Stomach (tissue), 9 donors: ENCODE results near the gene FGD1. TPM values are rescaled to one million over a fixed set of nuclear protein-coding genes. Genes with fewer than 3 reads are reported as not detected.

ENCODE experiments used
- DNase-seq, 2 donors: peaks; one replicate each; pipeline versions ENCODE4 v3.0.0 to v3.0.0-alpha.2; 2013 to 2019
- H3K27ac ChIP-seq, 5 donors: fragments of 200-600 bp in 4 of 5; sonication (generic) in 4 of 5; one replicate each; pipeline ENCODE4 v1.5.1; 2013 to 2019; ENCODE audit warnings: mild to moderate bottlenecking in 1 of 5, moderate library complexity in 1 of 5
- H3K27me3 ChIP-seq, 3 donors: fragments of 200-600 bp; sonication (generic); one replicate each; pipeline ENCODE4 v1.5.1; 2017 to 2019; ENCODE audit warnings: mixed run types in 1 of 3
- H3K36me3 ChIP-seq, 4 donors: fragments of 200-600 bp; sonication (generic); 1 replicate in 3 of 4; 2 replicates in 1 of 4; pipeline ENCODE4 v1.5.1; 2016 to 2019
- H3K4me1 ChIP-seq, 4 donors: fragments of 200-600 bp; sonication (generic); one replicate each; pipeline ENCODE4 v1.5.1; 2016 to 2019
- H3K4me3 ChIP-seq, 4 donors: fragments of 200-600 bp; sonication (generic) in 3 of 4; one replicate each; pipeline ENCODE4 v1.5.1; 2016 to 2019; ENCODE audit warnings: mild to moderate bottlenecking in 1 of 4
- H3K9me3 ChIP-seq, 4 donors: fragments of 200-600 bp; sonication (generic); one replicate each; pipeline ENCODE4 v1.5.1; 2016 to 2019
- CTCF ChIP-seq, 7 experiments: fragments of 450-650 bp in 4 of 7; fragments of 200-600 bp in 3 of 7; sonication (generic) in 3 of 7; IDR thresholded peaks; one replicate each; pipeline ENCODE4 v1.5.1; 2016 to 2019; ENCODE audit warnings: antibody characterized with exemption in 7 of 7, control low read depth in 2 of 7, mild to moderate bottlenecking in 1 of 7
- EP300 ChIP-seq: sonication (generic); formaldehyde crosslinking; IDR thresholded peaks from one replicate; pipeline ENCODE4 v1.6.1; 2017; ENCODE audit warnings: antibody characterized with exemption
- POLR2A ChIP-seq, 4 donors: fragments of 450-650 bp; IDR thresholded peaks; one replicate each; pipeline ENCODE4 v1.6.1; 2016; ENCODE audit warnings: antibody characterized with exemption in 4 of 4, control low read depth in 2 of 4, mild to moderate bottlenecking in 1 of 4, moderate library complexity in 1 of 4
- POLR2AphosphoS5 ChIP-seq, 3 donors: sonication (generic); formaldehyde crosslinking; IDR thresholded peaks; one replicate each; pipeline ENCODE4 v1.6.1; 2016; ENCODE audit warnings: antibody characterized with exemption in 3 of 3
- WGBS, 5 donors: extraction: QIAGEN DNeasy Blood & Tissue Kit in 3 of 5; methylation state at CpG; one replicate each; pipeline versions ENCODE4 v1.1.5 to v1.1.7; 2013 to 2018; 5-methylcytosine and 5-hydroxymethylcytosine counted together
- intact Hi-C: fragments of 100-400 bp; cut with DNase I; formaldehyde crosslinking; loops from one replicate; pipeline ENCODE4 v1.15.1; 2023; ENCODE audit warnings: low total_unique reads
- polyA plus RNA-seq, 3 donors: library from polyadenylated mRNA; stranded (reverse); fragments of 200-250 nt; gene quantifications; one replicate each; pipeline ENCODE4 v1.2.3, GENCODE V29; 2013
- total RNA-seq, 5 donors: library from RNA; depleted of rRNA; stranded (reverse); fragments of >200 nt; gene quantifications; one replicate each; pipeline versions ENCODE4 v1.1.0 to v1.2.3, GENCODE V29; 2014 to 2016
- donor health status: healthy with polysubstance abuse.
- donor health status: Bipolar disorder and iron deficiency.
- donor health status: healthy.

Gene FGD1
- total and polyA plus RNA-seq, 8 donors = 0.76 to 15.9 (median 3.1) TPM; not detected in 1

GRCh38 chrX:54479136-54480111 lies 16.6 kb downstream of the FGD1 start:
- Histone ChIP-seq H3K4me1 (peaks cover 0 to 30% (median 14%) of the 10 kb centered on the region in 4 donors), H3K27me3 (peaks cover 0 to under 1% (median 0%) of the 10 kb centered on the region in 3 donors), H3K27ac (no peak overlapping the region), H3K36me3 (no peaks in the 10 kb centered on the region), H3K9me3 (no peaks in the 10 kb centered on the region), H3K4me3 (no peak overlapping the region)
- intact Hi-C loops = no loop called here
- 28 to 47% (median 44%) methylated on average over 9 of the region's 9 CpGs for WGBS, 5 donors
- DNase-seq = peak in 1 of 2 donors; percentile 20
- TF ChIP-seq POLR2AphosphoS5 (IDR thresholded peaks at IDR 0.05) (no peak), POLR2A (IDR thresholded peaks at IDR 0.05) (no peak), EP300 (no peak), CTCF (IDR thresholded peaks at IDR 0.05) (no peak)

GRCh38 chrX:54473993-54474859 lies 21.8 kb downstream of the FGD1 start:
- Histone ChIP-seq H3K4me3 (no peak overlapping the region), H3K36me3 (peaks cover 0 to 11% (median 5%) of the 10 kb centered on the region in 4 donors), H3K4me1 (peaks cover 0 to 4% (median 0%) of the 10 kb centered on the region in 4 donors), H3K27ac (no peak overlapping the region), H3K9me3 (no peaks in the 10 kb centered on the region), H3K27me3 (peaks cover 0 to 3% (median 0%) of the 10 kb centered on the region in 3 donors)
- intact Hi-C loops = no loop called here
- no peak for DNase-seq
- WGBS, 5 donors = 70 to 93% (median 87%) methylated on average over 5 to 10 of the region's 10 CpGs
- TF ChIP-seq POLR2AphosphoS5 (IDR thresholded peaks at IDR 0.05) (no peak), EP300 (no peak), CTCF (IDR thresholded peaks at IDR 0.05) (no peak), POLR2A (IDR thresholded peaks at IDR 0.05) (no peak)

- no peak overlapping the region for H3K27ac ChIP-seq
- intact Hi-C loops = no loop called here
- 86 to 97% (median 90%) methylated on average over 5 to 21 of the region's 21 CpGs for WGBS, 5 donors
- no peak overlapping the region for H3K4me3 ChIP-seq
- H3K27me3 ChIP-seq = peaks cover 0 to 3% (median 0%) of the 10 kb centered on the region in 3 donors
- no peak for DNase-seq
- H3K9me3 ChIP-seq = no peaks in the 10 kb centered on the region
- no peaks in the 10 kb centered on the region for H3K4me1 ChIP-seq
- no peak for TF ChIP-seq EP300
- TF ChIP-seq POLR2A (IDR thresholded peaks at IDR 0.05) = no peak
- TF ChIP-seq CTCF (IDR thresholded peaks at IDR 0.05) = no peak
- peaks cover 0 to 38% (median 18%) of the 10 kb centered on the region in 4 donors for H3K36me3 ChIP-seq
These were observed 25.8 kb downstream of the FGD1 start for GRCh38 chrX:54470054-54470760.
